IPS-NIHi7 (cell line): Measurements from ENCODE around the gene UNC119B.

Experiments
- DNase-seq: peaks from one replicate; pipeline ENCODE4 v3.0.0; 2012; ENCODE audit warnings: mixed read lengths; ENCODE audit errors: extremely low spot score

UNC119B gene

GRCh38 chr12:120688527-120689071 is 21.7 kb upstream of the UNC119B start:
- no peak for DNase-seq

- DNase-seq = no peak
These were observed 20.7 kb upstream of the UNC119B start for GRCh38 chr12:120689397-120690082.

GRCh38 chr12:120690083-120690450 is 20.2 kb upstream of the UNC119B start:
- no peak for DNase-seq

- DNase-seq = no peak
These were observed 19.3 kb upstream of the UNC119B start for GRCh38 chr12:120690978-120691377.

- DNase-seq = no peak
These were observed 17.7 kb upstream of the UNC119B start for GRCh38 chr12:120692524-120693033.

- DNase-seq = no peak
These were observed 16.4 kb upstream of the UNC119B start for GRCh38 chr12:120693848-120694247.

- DNase-seq = no peak
These were observed 13.6 kb upstream of the UNC119B start for GRCh38 chr12:120696626-120697025.

GRCh38 chr12:120697344-120697743 is 12.9 kb upstream of the UNC119B start:
- DNase-seq = no peak

- DNase-seq = no peak
These were observed 11.6 kb upstream of the UNC119B start for GRCh38 chr12:120698665-120699064.

- DNase-seq = no peak
These were observed 10.7 kb upstream of the UNC119B start for GRCh38 chr12:120699553-120699952.

GRCh38 chr12:120700886-120701285 is 9.4 kb upstream of the UNC119B start:
- DNase-seq = no peak

- no peak for DNase-seq
These were observed 7.6 kb upstream of the UNC119B start for GRCh38 chr12:120702637-120703036.

- no peak for DNase-seq
These were observed 6.8 kb upstream of the UNC119B start for GRCh38 chr12:120703311-120703942.

GRCh38 chr12:120705618-120706017 is 4.6 kb upstream of the UNC119B start:
- no peak for DNase-seq

- DNase-seq = no peak
These were observed 4.2 kb upstream of the UNC119B start for GRCh38 chr12:120706029-120706428.

GRCh38 chr12:120708651-120709050 is 1.6 kb upstream of the UNC119B start:
- no peak for DNase-seq

- DNase-seq = peak; percentile 62
These were observed 593 bp downstream of the UNC119B start for GRCh38 chr12:120710805-120711296.

- DNase-seq = no peak
These were observed 1.2 kb downstream of the UNC119B start for GRCh38 chr12:120711411-120711810.

- no peak for DNase-seq
These were observed 2.4 kb downstream of the UNC119B start for GRCh38 chr12:120712610-120713009.

GRCh38 chr12:120713861-120714482 is 3.7 kb downstream of the UNC119B start:
- DNase-seq = peak; percentile 82

- DNase-seq = no peak
These were observed 7.8 kb downstream of the UNC119B start for GRCh38 chr12:120718055-120718454.

- DNase-seq = no peak
These were observed 8.8 kb downstream of the UNC119B start for GRCh38 chr12:120719072-120719471.
